Ishikawa (cell line): ENCODE measurements around the gene TENT5C.

Experiments used
- CEBPB ChIP-seq: IDR thresholded peaks from 2 replicates; pipeline ENCODE4 v1.6.1; 2012
- CREB1 ChIP-seq: IDR thresholded peaks from 2 replicates; pipeline ENCODE4 v1.6.1; 2012; ENCODE audit warnings: low read depth
- EGR1 ChIP-seq: IDR thresholded peaks from 2 replicates; pipeline ENCODE4 v1.6.1; 2012
- EP300 ChIP-seq: IDR thresholded peaks from 2 replicates; pipeline ENCODE4 v1.6.1; 2012; ENCODE audit warnings: borderline replicate concordance
- FOXM1 ChIP-seq: IDR thresholded peaks from 2 replicates; pipeline ENCODE4 v1.6.1; 2012; ENCODE audit warnings: low read depth, borderline replicate concordance
- MAX ChIP-seq: IDR thresholded peaks from 2 replicates; pipeline ENCODE4 v1.6.1; 2012
- NFIC ChIP-seq: IDR thresholded peaks from 2 replicates; pipeline ENCODE4 v1.6.1; 2012
- RAD21 ChIP-seq: IDR thresholded peaks from 2 replicates; pipeline ENCODE4 v1.6.1; 2012; ENCODE audit warnings: low read depth
- TAF1 ChIP-seq: IDR thresholded peaks from 2 replicates; pipeline ENCODE4 v1.6.1; 2012; ENCODE audit warnings: low read depth, mild to moderate bottlenecking
- TCF12 ChIP-seq: IDR thresholded peaks from 2 replicates; pipeline ENCODE4 v1.6.1; 2012; ENCODE audit warnings: low read depth
- TEAD4 ChIP-seq: IDR thresholded peaks from 2 replicates; pipeline ENCODE4 v1.6.1; 2012
- USF1 ChIP-seq: IDR thresholded peaks from 2 replicates; pipeline ENCODE4 v1.6.1; 2012
- YY1 ChIP-seq: IDR thresholded peaks from 2 replicates; pipeline ENCODE4 v1.6.1; 2012; ENCODE audit warnings: low read depth
- ZBTB7A ChIP-seq: IDR thresholded peaks from 2 replicates; pipeline ENCODE4 v1.6.1; 2012; ENCODE audit warnings: low read depth
- TF ChIP-seq, protein P1 (sequence below): IDR thresholded peaks from 2 replicates; pipeline ENCODE4 v1.6.1; 2012; ENCODE audit warnings: low read depth, mild to moderate bottlenecking

TENT5C gene

DNA sequence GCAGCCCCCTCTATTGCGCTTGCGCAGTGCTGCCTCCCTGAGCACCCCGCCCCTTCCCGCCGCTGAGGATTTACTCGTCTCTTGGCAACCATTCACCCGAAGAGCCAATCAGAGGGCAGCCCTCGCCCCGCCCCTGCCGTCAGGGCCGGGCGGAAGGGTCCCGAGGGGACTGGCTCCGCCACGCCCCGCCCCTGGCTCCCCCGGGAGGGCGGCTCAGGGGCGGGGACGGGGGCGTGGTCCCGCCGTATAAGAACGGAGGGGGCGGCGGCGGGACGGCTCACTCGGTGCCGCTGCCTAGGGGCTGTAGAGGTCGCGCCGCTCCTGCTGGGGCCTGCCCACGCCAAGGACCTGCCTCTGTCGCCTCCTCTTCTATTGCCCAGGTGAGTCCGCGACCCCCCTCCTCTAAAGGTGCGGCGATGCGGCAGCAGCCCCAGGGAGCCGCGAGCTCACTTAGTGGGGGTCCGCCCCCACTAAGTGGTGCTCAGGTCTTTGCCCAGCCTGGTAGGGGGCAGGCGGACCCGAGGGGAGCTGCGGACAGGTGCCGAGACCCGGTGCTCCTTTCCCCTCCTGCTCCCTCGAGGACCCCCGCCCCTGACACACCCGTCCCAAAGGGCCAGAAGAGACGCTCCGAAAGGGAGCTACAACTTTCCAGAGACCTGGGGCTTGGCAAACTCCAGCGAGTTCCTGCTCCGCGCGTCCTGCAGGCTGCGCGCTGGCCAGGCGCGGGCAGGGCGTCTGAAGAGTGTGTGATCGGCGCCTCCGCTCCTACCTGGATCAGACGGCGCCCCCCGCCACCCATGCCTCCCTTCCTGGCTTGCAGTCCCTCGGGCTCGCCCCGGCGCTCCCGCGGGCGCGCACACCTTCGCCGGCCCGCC lies at the start of gene TENT5C:
Gene TENT5C, plus strand, starts transcription at position 275 of the 875 bp plus-strand sequence. CDS start 16,821 bp downstream, outside the sequence.
- TF ChIP-seq CREB1: no peak
- TF ChIP-seq, protein P1, sequence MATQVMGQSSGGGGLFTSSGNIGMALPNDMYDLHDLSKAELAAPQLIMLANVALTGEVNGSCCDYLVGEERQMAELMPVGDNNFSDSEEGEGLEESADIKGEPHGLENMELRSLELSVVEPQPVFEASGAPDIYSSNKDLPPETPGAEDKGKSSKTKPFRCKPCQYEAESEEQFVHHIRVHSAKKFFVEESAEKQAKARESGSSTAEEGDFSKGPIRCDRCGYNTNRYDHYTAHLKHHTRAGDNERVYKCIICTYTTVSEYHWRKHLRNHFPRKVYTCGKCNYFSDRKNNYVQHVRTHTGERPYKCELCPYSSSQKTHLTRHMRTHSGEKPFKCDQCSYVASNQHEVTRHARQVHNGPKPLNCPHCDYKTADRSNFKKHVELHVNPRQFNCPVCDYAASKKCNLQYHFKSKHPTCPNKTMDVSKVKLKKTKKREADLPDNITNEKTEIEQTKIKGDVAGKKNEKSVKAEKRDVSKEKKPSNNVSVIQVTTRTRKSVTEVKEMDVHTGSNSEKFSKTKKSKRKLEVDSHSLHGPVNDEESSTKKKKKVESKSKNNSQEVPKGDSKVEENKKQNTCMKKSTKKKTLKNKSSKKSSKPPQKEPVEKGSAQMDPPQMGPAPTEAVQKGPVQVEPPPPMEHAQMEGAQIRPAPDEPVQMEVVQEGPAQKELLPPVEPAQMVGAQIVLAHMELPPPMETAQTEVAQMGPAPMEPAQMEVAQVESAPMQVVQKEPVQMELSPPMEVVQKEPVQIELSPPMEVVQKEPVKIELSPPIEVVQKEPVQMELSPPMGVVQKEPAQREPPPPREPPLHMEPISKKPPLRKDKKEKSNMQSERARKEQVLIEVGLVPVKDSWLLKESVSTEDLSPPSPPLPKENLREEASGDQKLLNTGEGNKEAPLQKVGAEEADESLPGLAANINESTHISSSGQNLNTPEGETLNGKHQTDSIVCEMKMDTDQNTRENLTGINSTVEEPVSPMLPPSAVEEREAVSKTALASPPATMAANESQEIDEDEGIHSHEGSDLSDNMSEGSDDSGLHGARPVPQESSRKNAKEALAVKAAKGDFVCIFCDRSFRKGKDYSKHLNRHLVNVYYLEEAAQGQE: 0 out of 2 replicates have a peak, but pooled peaks have one; percentile 5
- TF ChIP-seq USF1: no peak
- no peak for TF ChIP-seq NFIC
- TF ChIP-seq TAF1: peak; percentile 94
- no peak for TF ChIP-seq FOXM1
- TF ChIP-seq EGR1: peak; percentile 62
- TF ChIP-seq TEAD4: no peak
- TF ChIP-seq RAD21: no peak
- no peak; the same call in 1 of the 2 replicates for TF ChIP-seq TCF12
- TF ChIP-seq MAX: no peak
- TF ChIP-seq YY1: no peak; the same call in 1 of the 2 replicates
- TF ChIP-seq EP300: no peak
- peak; percentile 95 for TF ChIP-seq ZBTB7A
- no peak for TF ChIP-seq CEBPB

DNA sequence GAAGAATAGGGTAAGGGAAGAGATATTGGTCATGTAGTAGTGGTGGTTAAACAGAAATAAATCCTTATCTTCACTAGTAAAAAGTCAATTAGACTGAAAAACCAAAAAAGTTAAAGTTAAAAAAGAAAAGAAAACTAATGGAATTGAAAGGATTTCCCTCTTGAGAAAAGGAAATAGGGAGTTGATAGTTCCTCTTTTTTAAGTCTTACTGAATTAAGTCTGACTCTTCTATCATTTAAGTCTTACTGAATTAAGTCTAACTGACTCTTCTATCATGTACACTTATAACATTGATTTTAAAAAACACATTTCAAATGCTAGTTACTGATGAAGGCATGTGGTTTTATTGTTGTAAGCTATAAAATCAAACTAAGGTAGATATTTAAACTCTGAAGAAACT lies 49.5 kb upstream of the TENT5C start:
- TF ChIP-seq USF1: no peak
- TF ChIP-seq TCF12: no peak
- no peak for TF ChIP-seq TAF1
- no peak for TF ChIP-seq EP300
- TF ChIP-seq, protein P1: no peak
- no peak for TF ChIP-seq RAD21
- TF ChIP-seq CREB1: no peak
- no peak for TF ChIP-seq FOXM1
- no peak for TF ChIP-seq ZBTB7A
- TF ChIP-seq TEAD4: no peak
- TF ChIP-seq NFIC: no peak
- no peak for TF ChIP-seq EGR1
- no peak for TF ChIP-seq CEBPB
- no peak for TF ChIP-seq MAX
- no peak for TF ChIP-seq YY1

DNA sequence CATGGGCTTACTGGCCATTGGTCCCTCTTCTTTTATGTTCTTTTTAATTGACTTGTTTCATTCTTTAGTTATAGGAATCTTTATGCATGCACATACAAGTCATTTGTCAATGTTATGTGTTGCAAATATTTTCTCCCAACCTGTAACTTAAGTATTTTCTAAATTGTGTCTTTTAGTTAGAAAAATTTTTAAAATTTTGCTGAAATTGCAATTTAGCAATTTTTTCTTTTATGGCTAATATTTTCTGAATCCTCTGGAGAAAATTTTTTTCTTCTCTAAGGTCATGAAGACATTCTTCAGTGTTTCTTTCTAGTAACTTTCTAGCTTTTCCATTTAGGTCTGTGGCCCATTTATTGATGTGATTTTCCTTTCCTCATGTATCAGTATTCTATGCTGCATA lies 48.9 kb upstream of the TENT5C start:
- no peak for TF ChIP-seq YY1
- TF ChIP-seq TEAD4: no peak
- TF ChIP-seq USF1: no peak
- no peak for TF ChIP-seq RAD21
- no peak for TF ChIP-seq EGR1
- TF ChIP-seq, protein P1: no peak
- TF ChIP-seq ZBTB7A: no peak
- TF ChIP-seq NFIC: no peak
- TF ChIP-seq CREB1: no peak
- no peak for TF ChIP-seq TAF1
- TF ChIP-seq TCF12: no peak
- no peak for TF ChIP-seq CEBPB
- no peak for TF ChIP-seq MAX
- no peak for TF ChIP-seq FOXM1
- no peak for TF ChIP-seq EP300
